H1 (cell line): ENCODE measurements around the gene MYO1F. TPM values are rescaled to one million over a fixed set of nuclear protein-coding genes. Genes with fewer than 3 reads are reported as not detected.

ENCODE experiments used
- ASH2L ChIP-seq: fragments of 200-600, 300-600 bp; sonication (generic); IDR thresholded peaks from one replicate; pipeline ENCODE4 v1.7.1; 2017; ENCODE audit warnings: low read length
- CEBPB ChIP-seq: IDR thresholded peaks from 2 replicates; pipeline ENCODE4 v1.6.1; 2012; ENCODE audit warnings: low read depth, low read length
- CHD2 ChIP-seq: IDR thresholded peaks from 2 replicates; pipeline ENCODE4 v1.6.1; 2012; ENCODE audit warnings: low read length, improper control_type of control experiment
- CHD7 ChIP-seq: fragments of 300-600 bp; sonication (generic); IDR thresholded peaks from 2 replicates; pipeline ENCODE4 v1.7.1; 2012; ENCODE audit warnings: low read length, moderate library complexity, mild to moderate bottlenecking, inconsistent platforms; ENCODE audit not compliant: insufficient replicate concordance
- PHF8 ChIP-seq: fragments of 200-600 bp; sonication (generic); conservative IDR thresholded peaks from 2 replicates; pipeline ENCODE4 v1.7.1; 2012; ENCODE audit warnings: low read depth, mild to moderate bottlenecking, inconsistent platforms, low read length, moderate library complexity
- RXRA ChIP-seq: IDR thresholded peaks from 2 replicates; pipeline ENCODE4 v1.6.1; 2011; ENCODE audit warnings: low read depth, mild to moderate bottlenecking, low read length, moderate library complexity; ENCODE audit not compliant: insufficient read depth
- SP1 ChIP-seq: IDR thresholded peaks from 2 replicates; pipeline ENCODE4 v1.6.1; 2011; ENCODE audit warnings: low read depth, low read length
- SP2 ChIP-seq: IDR thresholded peaks from 2 replicates; pipeline ENCODE4 v1.6.1; 2012; ENCODE audit warnings: mild to moderate bottlenecking, low read length, inconsistent platforms
- TAF7 ChIP-seq: optimal IDR thresholded peaks from 2 replicates; pipeline ENCODE3; 2011; ENCODE audit warnings: low read depth, mild to moderate bottlenecking, inconsistent platforms, low read length, moderate library complexity, borderline replicate concordance
- TEAD4 ChIP-seq: IDR thresholded peaks from 2 replicates; pipeline ENCODE4 v1.6.1; 2012; ENCODE audit warnings: low read depth, low read length, inconsistent platforms, mixed read lengths
- polyA plus RNA-seq, 7 experiments: library from polyadenylated mRNA; depleted of rRNA in 3 of 7; stranded (reverse) in 5 of 7; unstranded in 2 of 7; fragments of >200 nt in 5 of 7; fragments of 200-250 nt in 2 of 7; gene quantifications; 1 replicate in 5 of 7; 2 replicates in 1 of 7; 4 replicates in 1 of 7; pipeline versions ENCODE4 v1.2.1 to v1.2.3, GENCODE V29; 2011 to 2013; ENCODE audit warnings: missing spikeins in 2 of 7, mixed read lengths in 2 of 7
- total RNA-seq: library from RNA; stranded (reverse); fragmentation: NEBNext Ultra II Directional; extraction: Animal tissue kit (Norgen Biotek cat#: 25700); gene quantifications from 2 replicates; pipeline ENCODE4 v1.2.1, GENCODE V29; 2021

The MYO1F gene
- total and polyA plus RNA-seq, 2 of the 8 experiments (the other 6 are each of a cell fraction or from before 2014, with no cell fraction given): 1.4 to 4.6 TPM

- TF ChIP-seq CHD7: no peak
- no peak for TF ChIP-seq RXRA
- TF ChIP-seq CEBPB: no peak
- no peak for TF ChIP-seq PHF8
- no peak for TF ChIP-seq SP2
- TF ChIP-seq SP1: no peak
- TF ChIP-seq CHD2: no peak
- no peak for TF ChIP-seq ASH2L
- no peak for TF ChIP-seq TAF7
- TF ChIP-seq TEAD4: no peak
These were observed 66.6 kb downstream of the MYO1F start (continued) for GRCh38 chr19:8510589-8511115.
